Natural killer cell (primary cell): ENCODE measurements around the gene COL5A1. TPM values are rescaled to one million over a fixed set of nuclear protein-coding genes. Genes with fewer than 3 reads are reported as not detected.

Source experiments
- ATAC-seq, 3 donors: fragments of 150-1000 bp in 2 of 3; fragments of 200-7000 bp in 1 of 3; cut with Tn5 transposase; 1 replicate in 1 of 3; 2 replicates in 2 of 3; pipeline ENCODE4 v1.10.0; 2021; ENCODE audit warnings: mild to moderate bottlenecking in 2 of 3, moderate library complexity in 2 of 3
- DNase-seq, 2 donors: peaks; one replicate each; pipeline versions ENCODE4 v3.0.0 to v3.0.0-alpha.2; 2013 to 2021; ENCODE audit warnings: mixed read lengths in 1 of 2
- H3K27ac ChIP-seq: one replicate; pipeline ENCODE4 v1.5.1; 2013; ENCODE audit warnings: mild to moderate bottlenecking, low read length
- H3K27me3 ChIP-seq: one replicate; pipeline ENCODE4 v1.6.1; 2013; ENCODE audit warnings: low read length; ENCODE audit not compliant: control insufficient read depth, insufficient read depth
- H3K36me3 ChIP-seq: one replicate; pipeline ENCODE4 v1.6.1; 2013; ENCODE audit warnings: low read length; ENCODE audit not compliant: control insufficient read depth, insufficient read depth
- H3K4me1 ChIP-seq: one replicate; pipeline ENCODE4 v1.6.1; 2013; ENCODE audit warnings: low read length; ENCODE audit not compliant: control insufficient read depth, insufficient read depth
- H3K4me3 ChIP-seq: one replicate; pipeline ENCODE4 v1.5.1; 2013; ENCODE audit warnings: low read length
- H3K9me3 ChIP-seq: one replicate; pipeline ENCODE4 v1.6.1; 2013; ENCODE audit warnings: low read length; ENCODE audit not compliant: control insufficient read depth, insufficient read depth
- H3K27ac Mint-ChIP-seq, 2 donors: one replicate each; pipeline ENCODE4 v1.8.0; 2022; ENCODE audit warnings: mild to moderate bottlenecking in 2 of 2, mixed read lengths in 2 of 2, moderate library complexity in 1 of 2
- H3K27me3 Mint-ChIP-seq, 2 donors: one replicate each; pipeline ENCODE4 v1.8.0; 2022; ENCODE audit warnings: low read depth in 2 of 2, mixed read lengths in 2 of 2
- H3K36me3 Mint-ChIP-seq: one replicate; pipeline ENCODE4 v1.8.0; 2022; ENCODE audit warnings: mixed read lengths
- H3K4me1 Mint-ChIP-seq, 2 donors: one replicate each; pipeline ENCODE4 v1.8.0; 2022; ENCODE audit warnings: mixed read lengths in 2 of 2
- H3K4me3 Mint-ChIP-seq: one replicate; pipeline ENCODE4 v1.8.0; 2022; ENCODE audit warnings: mild to moderate bottlenecking, moderate library complexity, mixed read lengths
- H3K9me3 Mint-ChIP-seq, 2 donors: one replicate each; pipeline ENCODE4 v1.8.0; 2022; ENCODE audit warnings: mixed read lengths in 2 of 2
- CTCF ChIP-seq: fragments of 200-600 bp; IDR thresholded peaks from one replicate; pipeline ENCODE4 v1.8.0; 2022; ENCODE audit warnings: antibody characterized with exemption
- WGBS: methylation state at CpG from one replicate; pipeline ENCODE4 v1.1.7; 2013; ENCODE audit warnings: missing lambda C conversion rate; ENCODE audit not compliant: insufficient coverage; 5-methylcytosine and 5-hydroxymethylcytosine counted together
- intact Hi-C: fragments of 100-400 bp; cut with micrococcal nuclease; formaldehyde crosslinking; loops from one replicate; pipeline ENCODE4 v1.14.2; 2022
- total RNA-seq, 4 donors: library from RNA; stranded (reverse); fragments of 120-200 nt in 1 of 4; gene quantifications; one replicate each; pipeline versions ENCODE4 v1.2.3 to v1.2.4, GENCODE V29; 2013 to 2022

Gene COL5A1
- total RNA-seq, 3 donors from 2014 or later (not counting 1 experiment from before 2014, with no cell fraction given), result 0.11 to 0.28 (median 0.23) TPM

GRCh38 chr9:134753191-134753590 is 111.6 kb downstream of the COL5A1 start:
- no peak for ATAC-seq
- no peak for TF ChIP-seq CTCF

GRCh38 chr9:134755221-134755907 is 113.8 kb downstream of the COL5A1 start:
- Mint-ChIP-seq H3K36me3 (no peaks in the 10 kb centered on the region), H3K4me1 (no peaks in the 10 kb centered on the region), H3K9me3 (no peaks in the 10 kb centered on the region), H3K4me3 (no peak overlapping the region), H3K27ac (no peak overlapping the region), H3K27me3 (no peaks in the 10 kb centered on the region)
- no peaks in the 10 kb centered on the region for H3K36me3 ChIP-seq
- intact Hi-C loops, result no loop called here
- no peaks in the 10 kb centered on the region for H3K9me3 ChIP-seq
- WGBS, result 88% methylated on average over 12 of the region's 14 CpGs
- no peaks in the 10 kb centered on the region for H3K27me3 ChIP-seq
- no peak overlapping the region for H3K4me3 ChIP-seq
- no peak for ATAC-seq
- H3K27ac ChIP-seq, result no peak overlapping the region
- no peak for DNase-seq
- H3K4me1 ChIP-seq, result no peaks in the 10 kb centered on the region
- no peak for TF ChIP-seq CTCF

More at GRCh38 chr9:134753191-134753590, 111.6 kb downstream of the COL5A1 start:
- Histone ChIP-seq H3K4me1 (no peaks in the 10 kb centered on the region), H3K9me3 (no peaks in the 10 kb centered on the region), H3K36me3 (no peaks in the 10 kb centered on the region), H3K27me3 (no peaks in the 10 kb centered on the region), H3K4me3 (no peak overlapping the region), H3K27ac (no peak overlapping the region)
- WGBS, result 66% methylated on average over 11 of the region's 11 CpGs
- H3K27me3 Mint-ChIP-seq, result no peaks in the 10 kb centered on the region
- no peaks in the 10 kb centered on the region for H3K4me1 Mint-ChIP-seq
- H3K36me3 Mint-ChIP-seq, result no peaks in the 10 kb centered on the region
- no peaks in the 10 kb centered on the region for H3K9me3 Mint-ChIP-seq
- H3K27ac Mint-ChIP-seq, result no peak overlapping the region
- H3K4me3 Mint-ChIP-seq, result no peak overlapping the region
- intact Hi-C loops, result no loop called here
- DNase-seq, result no peak

GRCh38 chr9:134756098-134756497 is 114.5 kb downstream of the COL5A1 start:
- ATAC-seq (no peak), DNase-seq (no peak)
- intact Hi-C loops, result no loop called here
- H3K27me3 ChIP-seq, result no peaks in the 10 kb centered on the region
- H3K4me3 ChIP-seq, result no peak overlapping the region
- no peak overlapping the region for H3K27ac Mint-ChIP-seq
- no peaks in the 10 kb centered on the region for H3K36me3 Mint-ChIP-seq
- H3K9me3 Mint-ChIP-seq, result peaks cover 0 to 6% of the 10 kb centered on the region in 2 donors
- no peak for TF ChIP-seq CTCF
- no peaks in the 10 kb centered on the region for H3K36me3 ChIP-seq
- H3K4me1 Mint-ChIP-seq, result peaks cover 0 to 6% of the 10 kb centered on the region in 2 donors
- H3K4me3 Mint-ChIP-seq, result no peak overlapping the region
- H3K27ac ChIP-seq, result no peak overlapping the region
- no peaks in the 10 kb centered on the region for H3K27me3 Mint-ChIP-seq
- no peaks in the 10 kb centered on the region for H3K9me3 ChIP-seq
- 93% methylated on average over 10 of the region's 10 CpGs for WGBS
- H3K4me1 ChIP-seq, result no peaks in the 10 kb centered on the region
